GM21447 (cell line): ENCODE results near the gene ZYG11B.
"Not testable (repeated sequence)": the region's sequence is repeated elsewhere in the genome, so short reads cannot be mapped to it uniquely, and the experiment has no call there.

ENCODE experiments used
- ATAC-seq: cut with Tn5 transposase; IDR thresholded peaks from one replicate; pipeline ENCODE4 v1.9.1; 2021; ENCODE audit not compliant: unreplicated experiment

The ZYG11B gene

DNA sequence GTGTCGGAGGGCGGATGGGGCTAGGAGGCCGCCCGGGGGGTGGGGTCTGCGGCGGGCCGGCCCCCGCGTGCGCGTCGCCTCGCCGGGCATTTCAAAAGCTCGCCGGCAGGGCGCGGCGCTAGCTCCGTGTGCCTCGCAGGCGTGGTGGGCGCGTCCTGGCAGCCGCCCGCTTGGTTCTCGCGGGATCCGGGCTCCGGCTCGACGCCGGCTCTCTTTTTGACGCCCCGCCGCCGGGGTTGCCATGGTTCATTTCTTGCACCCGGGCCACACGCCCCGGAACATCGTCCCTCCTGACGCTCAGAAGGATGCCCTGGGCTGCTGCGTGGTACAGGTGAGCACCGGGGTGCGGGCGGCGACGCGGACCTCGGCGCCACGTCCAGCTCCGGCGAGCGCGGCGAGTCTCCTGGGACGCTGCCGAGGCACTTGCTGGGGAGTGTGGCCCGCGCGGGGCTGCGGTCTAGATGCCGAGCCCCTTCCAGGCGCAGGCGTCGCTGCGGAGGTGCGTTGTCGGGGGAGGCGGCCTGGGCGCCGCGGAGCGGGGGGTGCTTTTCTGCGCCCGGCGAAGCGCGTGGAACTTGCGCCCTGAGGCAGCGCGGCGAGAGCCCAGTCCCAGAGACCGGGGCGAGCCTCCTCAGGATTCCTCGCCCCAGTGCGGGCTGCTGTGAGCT lies 116.5 kb downstream of the ZYG11B start, which contains the start of gene ZYG11A:
Gene ZYG11A (plus strand): TSS at position 118 of the 668 bp plus-strand sequence. CDS start 124 bp downstream, at position 242.
- ATAC-seq = peak; percentile 79

DNA sequence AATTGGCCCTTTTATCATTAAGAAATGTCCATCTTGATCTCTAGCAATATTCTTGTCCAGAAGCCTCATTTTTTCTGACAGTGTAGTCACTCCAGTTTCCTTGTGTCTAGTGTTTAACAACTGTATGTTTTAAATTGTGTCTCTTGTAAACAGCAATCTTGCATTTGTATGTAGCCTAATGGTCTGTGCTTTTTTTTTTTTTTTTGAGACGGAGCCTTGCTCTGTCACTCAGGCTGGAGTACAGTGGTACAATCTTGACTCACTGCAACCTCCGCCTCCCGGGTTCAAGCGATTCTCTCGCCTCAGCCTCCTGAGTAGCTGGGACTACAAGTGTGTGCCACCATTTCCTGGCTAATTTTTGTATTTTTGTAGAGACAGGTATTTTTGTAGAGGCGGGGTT lies 118.9 kb downstream of the ZYG11B start:
- ATAC-seq = not testable (repeated sequence)

DNA sequence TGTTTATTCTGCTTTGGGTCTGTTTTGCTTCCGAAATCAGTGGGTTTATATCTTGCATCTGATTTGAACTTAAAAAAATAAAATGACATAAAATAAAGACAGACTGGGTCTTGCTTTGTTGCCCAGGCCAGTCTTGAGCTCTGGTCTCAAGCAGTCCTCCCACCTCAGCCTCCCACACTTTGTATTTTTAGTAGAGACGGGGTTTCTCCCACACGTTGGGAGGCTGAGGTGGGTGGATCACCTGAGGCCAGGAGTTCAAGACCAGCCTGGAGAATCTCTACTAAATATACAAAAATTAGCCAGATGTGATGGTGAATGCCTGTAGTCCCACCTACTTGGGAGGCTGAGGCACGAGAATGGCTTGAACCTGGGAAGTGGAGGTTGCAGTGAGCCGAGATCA lies 122.2 kb downstream of the ZYG11B start:
- ATAC-seq = no peak

DNA sequence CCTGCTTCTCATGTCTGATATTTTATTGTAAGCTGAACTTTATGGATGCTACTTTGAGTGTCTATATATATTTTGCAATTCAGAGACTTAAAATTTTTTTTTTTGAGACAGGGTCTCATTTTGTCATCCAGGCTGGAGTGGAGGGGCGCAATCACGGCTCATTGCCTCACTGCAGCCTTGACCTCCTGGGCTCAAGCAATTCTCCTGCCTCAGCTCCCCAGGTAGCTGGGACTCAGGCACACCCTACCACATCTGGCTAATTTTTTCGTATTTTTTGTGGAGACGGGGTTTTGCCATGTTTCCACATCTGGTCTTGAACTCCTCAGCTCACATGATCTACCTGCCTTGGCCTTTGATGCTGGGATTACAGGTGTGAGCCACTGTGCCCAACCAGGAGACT lies 124.7 kb downstream of the ZYG11B start:
- no peak for ATAC-seq

DNA sequence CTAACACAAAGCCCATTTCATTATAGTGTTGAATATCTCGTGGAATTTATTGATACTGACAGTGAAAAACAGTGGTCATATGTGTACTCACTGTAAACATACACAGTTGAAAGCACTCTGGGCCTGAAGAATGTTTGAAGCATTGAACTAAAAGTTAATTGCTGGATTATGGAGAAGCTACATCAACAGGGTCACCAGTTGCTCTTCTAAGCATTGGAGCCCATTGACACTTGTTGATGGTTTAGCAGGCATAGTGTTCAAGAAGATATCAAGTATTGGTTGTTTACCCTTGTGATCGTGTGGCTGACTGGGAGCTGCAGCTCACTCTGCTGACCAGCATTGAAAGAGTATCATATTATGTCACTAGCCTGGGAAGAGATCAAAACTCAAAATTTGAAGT lies 126.6 kb downstream of the ZYG11B start:
- ATAC-seq = no peak

DNA sequence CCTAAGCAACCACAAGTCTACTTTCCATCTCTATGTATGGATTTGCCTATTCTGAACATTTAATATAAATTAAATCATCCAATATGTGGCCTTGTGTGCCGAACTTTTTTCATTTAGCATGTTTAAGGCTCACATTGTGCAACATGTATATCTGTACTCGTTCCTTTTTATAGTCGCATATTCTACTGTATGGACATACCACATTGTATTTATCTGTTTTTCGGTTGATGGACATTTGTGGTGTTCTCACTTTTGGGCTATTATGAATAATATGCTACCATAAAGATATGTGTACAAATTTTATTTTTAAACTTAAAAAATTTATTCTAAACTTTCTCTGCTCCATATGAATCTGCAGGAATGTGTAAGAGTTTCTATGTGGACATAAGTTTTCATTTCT lies 129.3 kb downstream of the ZYG11B start:
- ATAC-seq = no peak

DNA sequence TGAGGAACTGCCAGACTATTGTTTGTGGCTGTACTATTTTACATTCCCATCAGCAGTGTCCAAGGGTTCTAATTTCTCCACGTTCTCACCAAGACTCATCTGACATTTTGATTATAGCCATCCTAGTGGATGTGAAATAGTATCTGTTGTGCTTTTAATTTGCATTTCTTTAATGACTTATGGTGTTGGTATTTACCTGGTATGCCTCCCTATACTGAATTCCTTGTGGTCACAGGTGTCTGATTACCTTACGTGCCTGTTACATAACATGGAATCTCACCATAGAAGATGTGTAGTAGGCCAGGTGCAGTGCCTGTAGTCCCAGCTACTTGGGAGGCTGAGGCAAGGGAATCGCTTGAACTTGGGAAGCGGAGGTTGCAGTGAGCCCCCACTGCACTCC lies 129.8 kb downstream of the ZYG11B start:
- ATAC-seq = no peak

DNA sequence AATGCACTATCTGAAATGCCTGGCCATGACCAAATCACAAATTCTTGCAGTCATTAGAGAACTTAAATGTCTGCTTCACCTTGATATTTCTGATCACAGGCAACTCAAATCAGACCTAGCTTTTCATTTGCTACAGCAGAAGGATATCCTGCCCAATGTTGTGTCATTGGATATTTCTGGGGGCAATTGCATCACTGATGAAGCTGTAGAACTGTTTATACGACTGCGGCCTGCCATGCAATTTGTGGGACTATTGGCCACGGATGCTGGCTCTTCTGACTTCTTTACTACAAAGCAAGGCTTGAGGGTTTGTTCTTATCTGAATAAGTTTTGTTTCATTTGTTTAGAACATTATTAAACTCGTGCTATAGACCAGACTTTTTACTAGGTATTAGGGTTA lies 131.2 kb downstream of the ZYG11B start:
- no peak for ATAC-seq

DNA sequence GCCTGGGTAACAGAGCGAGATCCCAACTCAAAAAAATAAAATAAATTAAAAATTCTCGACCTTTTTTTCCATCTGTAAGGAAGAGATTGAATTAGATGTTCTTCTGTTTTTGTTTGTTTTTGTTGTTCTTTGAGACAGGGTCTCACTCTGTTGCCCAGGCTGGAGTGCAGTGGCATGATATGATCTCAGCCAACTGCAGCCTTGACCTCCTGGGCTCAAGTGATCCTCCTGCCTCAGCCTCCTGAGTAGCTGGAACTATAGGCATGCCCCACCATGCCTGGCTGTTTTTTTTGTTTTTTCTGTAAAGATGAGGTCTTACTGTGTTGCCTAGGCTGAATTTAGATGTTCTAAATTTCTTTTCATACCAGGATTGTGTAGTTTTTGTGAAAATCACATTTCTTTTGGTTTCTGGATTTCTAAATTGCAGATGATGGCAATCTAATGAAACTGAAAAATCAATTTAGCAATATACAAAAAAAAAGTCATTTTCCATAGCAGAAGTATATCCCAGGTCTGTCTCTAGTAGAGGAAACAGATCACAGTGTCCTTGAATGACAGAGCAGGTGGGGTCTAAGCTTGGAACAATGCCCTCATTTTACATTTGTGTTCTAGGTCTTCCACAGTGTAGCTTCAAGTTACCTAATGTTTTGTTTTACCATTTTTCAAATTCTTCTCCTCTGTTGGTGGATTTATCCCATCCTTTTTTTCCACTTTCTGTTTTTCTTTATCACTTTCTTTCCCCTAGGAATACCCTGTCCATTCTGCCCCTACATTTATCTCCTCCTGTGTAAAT lies 136.6 kb downstream of the ZYG11B start:
- ATAC-seq = no peak

DNA sequence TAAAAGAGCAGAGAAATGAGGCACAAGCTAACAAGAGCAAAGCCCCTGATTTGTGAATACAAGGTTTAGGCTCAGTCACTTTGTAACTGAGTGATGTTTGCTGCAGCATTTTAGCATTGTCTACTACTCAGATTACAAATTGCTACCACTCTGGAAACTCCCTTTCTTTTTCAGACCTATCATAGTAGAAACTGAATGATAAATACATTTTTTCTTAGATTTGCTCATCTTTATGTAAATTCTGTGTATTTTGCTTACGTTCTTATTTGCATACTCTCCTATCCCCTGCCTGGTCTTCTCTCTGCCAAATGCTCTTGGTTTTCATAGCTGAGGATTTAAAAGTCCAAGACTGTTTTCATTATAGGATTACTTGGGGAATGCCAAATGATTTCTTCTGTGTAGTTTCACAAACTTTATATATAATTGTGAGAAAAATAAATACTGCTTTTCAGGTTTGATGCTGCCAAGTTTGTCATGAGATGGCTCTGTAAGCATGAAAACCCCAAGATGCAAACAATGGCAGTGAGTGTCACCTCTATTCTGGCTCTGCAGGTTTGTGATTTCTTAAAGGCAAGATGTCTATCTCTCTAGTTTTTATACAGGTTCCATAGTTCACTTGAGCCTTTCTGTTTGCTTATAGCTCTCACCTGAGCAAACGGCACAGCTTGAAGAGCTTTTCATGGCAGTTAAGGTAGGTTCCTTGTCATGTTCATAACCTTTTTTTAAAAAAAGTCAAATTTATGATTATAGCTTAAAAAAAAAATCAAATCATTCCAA lies 141.0 kb downstream of the ZYG11B start:
- ATAC-seq = peak; percentile 91

DNA sequence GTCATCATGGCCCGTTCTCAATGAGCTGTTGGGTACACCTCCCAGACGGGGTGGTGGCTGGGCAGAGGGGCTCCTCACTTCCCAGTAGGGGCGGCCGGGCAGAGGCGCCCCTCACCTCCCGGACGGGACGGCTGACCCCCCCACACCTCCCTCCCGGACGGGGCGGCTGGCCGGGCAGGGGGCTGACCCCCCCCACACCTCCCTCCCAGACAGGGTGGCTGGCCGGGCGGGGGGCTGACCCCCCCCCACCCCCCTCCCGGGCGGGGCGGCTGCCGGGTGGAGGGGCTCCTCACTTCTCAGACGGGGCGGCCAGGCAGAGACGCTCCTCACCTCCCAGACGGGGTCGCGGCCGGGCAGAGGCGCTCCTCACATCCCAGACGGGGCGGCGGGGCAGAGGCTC lies 143.5 kb downstream of the ZYG11B start:
- ATAC-seq = not testable (repeated sequence)

DNA sequence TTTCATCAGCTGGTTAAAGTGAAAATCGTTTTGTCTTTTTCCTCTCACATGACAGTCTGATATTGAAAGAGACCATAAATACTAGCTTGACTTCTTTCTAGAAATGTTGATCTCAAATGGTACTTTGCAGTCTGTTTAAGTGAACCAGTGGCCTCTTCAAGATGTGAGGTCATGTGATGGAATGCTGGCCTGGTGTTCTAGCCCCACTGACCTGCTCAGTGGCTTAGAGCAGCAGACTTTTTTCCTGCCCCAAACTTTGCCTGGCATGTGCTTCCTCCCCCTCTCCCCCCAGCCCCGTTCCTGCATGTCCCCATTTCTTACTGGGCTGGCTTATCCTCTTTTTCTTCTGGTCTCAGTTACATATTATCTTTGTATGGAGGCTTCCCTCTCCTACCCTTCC lies 150.6 kb downstream of the ZYG11B start:
- ATAC-seq = no peak
